ENCODE measurements around the gene PCNX4. TPM values are rescaled to one million over a fixed set of nuclear protein-coding genes. Genes with fewer than 3 reads are reported as not detected.

Gene PCNX4
- total RNA-seq, 1 experiment from 2014 or later: 60.0 TPM

DNA sequence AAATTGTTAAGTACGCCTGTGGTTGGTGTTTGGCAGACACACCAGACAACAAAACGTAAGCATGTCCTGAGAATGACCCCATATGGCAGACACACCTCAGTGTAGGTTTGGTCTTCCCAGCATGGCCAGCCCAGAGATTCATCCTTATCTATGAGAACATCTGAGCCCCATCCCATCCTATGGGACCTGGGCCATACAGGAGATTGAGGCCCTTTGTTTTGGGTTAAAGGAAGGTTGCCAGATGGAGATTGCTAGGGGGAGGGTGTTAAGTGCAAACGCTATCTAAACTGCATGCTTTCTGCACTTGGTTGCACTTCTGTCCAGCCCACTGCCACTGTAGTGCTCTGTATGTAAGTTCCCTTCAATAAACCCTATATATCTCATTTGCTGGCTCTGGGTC lies 4.1 kb upstream of the PCNX4 start:
- Histone ChIP-seq H3K9me3 (ENCODE audit: control insufficient read depth, insufficient read depth, low read depth, low read length) (no peaks in the 10 kb centered on the region), H3K27ac (ENCODE audit: low read length) (no peak overlapping the region), H3K4me1 (ENCODE audit: control insufficient read depth, insufficient read depth, low read length) (0 out of 2 replicates have a peak, but pooled peaks cover 4% of the 10 kb centered on the region), H3K4me3 (ENCODE audit: low read depth in 2 of 2, low read length in 2 of 2) (no peak overlapping the region), H3K27me3 (ENCODE audit: control insufficient read depth, insufficient read depth, low read length) (no peaks in the 10 kb centered on the region), H3K36me3 (ENCODE audit: control insufficient read depth, insufficient read depth, low read length) (no peaks in the 10 kb centered on the region; the same call in 1 of the 2 replicates)
- ATAC-seq (no peak), DNase-seq (ENCODE audit: low read depth, low spot score) (no peak)
- ChIA-PET CTCF (no interaction called here), POLR2A (no interaction called here)
- no TSS peak for BruUV-seq (replicated peaks)
- intact Hi-C loops (cut with micrococcal nuclease; ENCODE audit: unreplicated experiment): no loop called here
- in situ Hi-C loops (cut with HindIII; ENCODE audit: low pct_unique_long_range_greater_than_20kb, low sequenced_read_pairs): no loop called here
- TF ChIP-seq TCF7L2 (IDR thresholded peaks at IDR 0.05; ENCODE audit: low read depth, low read length): no peak

DNA sequence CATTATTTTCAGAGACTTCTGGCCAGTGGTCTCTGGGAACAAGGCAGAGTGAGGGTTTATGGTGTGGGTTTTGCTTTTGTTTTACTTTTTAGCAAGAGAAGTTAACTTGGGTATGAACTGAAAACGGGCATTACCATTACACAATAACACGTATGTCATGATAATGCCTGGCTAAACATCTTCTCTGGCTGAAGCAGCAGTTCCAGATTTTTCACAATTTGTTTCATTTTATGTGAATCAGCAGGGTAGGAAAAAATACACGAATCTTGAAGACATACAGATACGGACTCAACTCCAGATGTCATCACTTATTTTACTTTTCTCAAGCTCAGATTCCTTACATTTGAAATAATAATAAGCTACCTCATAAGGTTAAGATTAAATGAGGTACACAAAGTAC lies 2.5 kb upstream of the PCNX4 start:
- BruUV-seq (replicated peaks): no TSS peak
- no peak for TF ChIP-seq POLR2AphosphoS5 (IDR thresholded peaks at IDR 0.05; ENCODE audit: low read depth, low read length)
- TF ChIP-seq SIN3A (IDR thresholded peaks at IDR 0.05; ENCODE audit: borderline replicate concordance, insufficient read depth, low read depth, low read length): no peak
- TF ChIP-seq TCF7L2 (IDR thresholded peaks at IDR 0.05; ENCODE audit: low read depth, low read length): no peak
- TF ChIP-seq, protein P1, sequence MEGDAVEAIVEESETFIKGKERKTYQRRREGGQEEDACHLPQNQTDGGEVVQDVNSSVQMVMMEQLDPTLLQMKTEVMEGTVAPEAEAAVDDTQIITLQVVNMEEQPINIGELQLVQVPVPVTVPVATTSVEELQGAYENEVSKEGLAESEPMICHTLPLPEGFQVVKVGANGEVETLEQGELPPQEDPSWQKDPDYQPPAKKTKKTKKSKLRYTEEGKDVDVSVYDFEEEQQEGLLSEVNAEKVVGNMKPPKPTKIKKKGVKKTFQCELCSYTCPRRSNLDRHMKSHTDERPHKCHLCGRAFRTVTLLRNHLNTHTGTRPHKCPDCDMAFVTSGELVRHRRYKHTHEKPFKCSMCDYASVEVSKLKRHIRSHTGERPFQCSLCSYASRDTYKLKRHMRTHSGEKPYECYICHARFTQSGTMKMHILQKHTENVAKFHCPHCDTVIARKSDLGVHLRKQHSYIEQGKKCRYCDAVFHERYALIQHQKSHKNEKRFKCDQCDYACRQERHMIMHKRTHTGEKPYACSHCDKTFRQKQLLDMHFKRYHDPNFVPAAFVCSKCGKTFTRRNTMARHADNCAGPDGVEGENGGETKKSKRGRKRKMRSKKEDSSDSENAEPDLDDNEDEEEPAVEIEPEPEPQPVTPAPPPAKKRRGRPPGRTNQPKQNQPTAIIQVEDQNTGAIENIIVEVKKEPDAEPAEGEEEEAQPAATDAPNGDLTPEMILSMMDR (IDR thresholded peaks at IDR 0.05): no peak
- TF ChIP-seq, protein P2, sequence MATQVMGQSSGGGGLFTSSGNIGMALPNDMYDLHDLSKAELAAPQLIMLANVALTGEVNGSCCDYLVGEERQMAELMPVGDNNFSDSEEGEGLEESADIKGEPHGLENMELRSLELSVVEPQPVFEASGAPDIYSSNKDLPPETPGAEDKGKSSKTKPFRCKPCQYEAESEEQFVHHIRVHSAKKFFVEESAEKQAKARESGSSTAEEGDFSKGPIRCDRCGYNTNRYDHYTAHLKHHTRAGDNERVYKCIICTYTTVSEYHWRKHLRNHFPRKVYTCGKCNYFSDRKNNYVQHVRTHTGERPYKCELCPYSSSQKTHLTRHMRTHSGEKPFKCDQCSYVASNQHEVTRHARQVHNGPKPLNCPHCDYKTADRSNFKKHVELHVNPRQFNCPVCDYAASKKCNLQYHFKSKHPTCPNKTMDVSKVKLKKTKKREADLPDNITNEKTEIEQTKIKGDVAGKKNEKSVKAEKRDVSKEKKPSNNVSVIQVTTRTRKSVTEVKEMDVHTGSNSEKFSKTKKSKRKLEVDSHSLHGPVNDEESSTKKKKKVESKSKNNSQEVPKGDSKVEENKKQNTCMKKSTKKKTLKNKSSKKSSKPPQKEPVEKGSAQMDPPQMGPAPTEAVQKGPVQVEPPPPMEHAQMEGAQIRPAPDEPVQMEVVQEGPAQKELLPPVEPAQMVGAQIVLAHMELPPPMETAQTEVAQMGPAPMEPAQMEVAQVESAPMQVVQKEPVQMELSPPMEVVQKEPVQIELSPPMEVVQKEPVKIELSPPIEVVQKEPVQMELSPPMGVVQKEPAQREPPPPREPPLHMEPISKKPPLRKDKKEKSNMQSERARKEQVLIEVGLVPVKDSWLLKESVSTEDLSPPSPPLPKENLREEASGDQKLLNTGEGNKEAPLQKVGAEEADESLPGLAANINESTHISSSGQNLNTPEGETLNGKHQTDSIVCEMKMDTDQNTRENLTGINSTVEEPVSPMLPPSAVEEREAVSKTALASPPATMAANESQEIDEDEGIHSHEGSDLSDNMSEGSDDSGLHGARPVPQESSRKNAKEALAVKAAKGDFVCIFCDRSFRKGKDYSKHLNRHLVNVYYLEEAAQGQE (IDR thresholded peaks at IDR 0.05; ENCODE audit: insufficient read depth in 1 of 2, low read depth in 2 of 2, low read length in 1 of 2): no peak
- Histone ChIP-seq H3K27ac (ENCODE audit: low read length) (no peak overlapping the region), H3K4me3 (ENCODE audit: low read depth in 2 of 2, low read length in 2 of 2) (no peak overlapping the region), H3K27me3 (ENCODE audit: control insufficient read depth, insufficient read depth, low read length) (no peaks in the 10 kb centered on the region), H3K4me1 (ENCODE audit: control insufficient read depth, insufficient read depth, low read length) (0 out of 2 replicates have a peak, but pooled peaks cover 6% of the 10 kb centered on the region), H3K36me3 (ENCODE audit: control insufficient read depth, insufficient read depth, low read length) (no peaks in the 10 kb centered on the region; the same call in 1 of the 2 replicates), H3K9me3 (ENCODE audit: control insufficient read depth, insufficient read depth, low read depth, low read length) (no peaks in the 10 kb centered on the region)
- in situ Hi-C loops (cut with HindIII; ENCODE audit: low pct_unique_long_range_greater_than_20kb, low sequenced_read_pairs) (no loop called here), intact Hi-C loops (cut with micrococcal nuclease; ENCODE audit: unreplicated experiment) (no loop called here)
- DNase-seq (ENCODE audit: low read depth, low spot score) (no peak), ATAC-seq (no peak)
- CTCF ChIA-PET: no interaction called here
- POLR2A ChIA-PET: no interaction called here

DNA sequence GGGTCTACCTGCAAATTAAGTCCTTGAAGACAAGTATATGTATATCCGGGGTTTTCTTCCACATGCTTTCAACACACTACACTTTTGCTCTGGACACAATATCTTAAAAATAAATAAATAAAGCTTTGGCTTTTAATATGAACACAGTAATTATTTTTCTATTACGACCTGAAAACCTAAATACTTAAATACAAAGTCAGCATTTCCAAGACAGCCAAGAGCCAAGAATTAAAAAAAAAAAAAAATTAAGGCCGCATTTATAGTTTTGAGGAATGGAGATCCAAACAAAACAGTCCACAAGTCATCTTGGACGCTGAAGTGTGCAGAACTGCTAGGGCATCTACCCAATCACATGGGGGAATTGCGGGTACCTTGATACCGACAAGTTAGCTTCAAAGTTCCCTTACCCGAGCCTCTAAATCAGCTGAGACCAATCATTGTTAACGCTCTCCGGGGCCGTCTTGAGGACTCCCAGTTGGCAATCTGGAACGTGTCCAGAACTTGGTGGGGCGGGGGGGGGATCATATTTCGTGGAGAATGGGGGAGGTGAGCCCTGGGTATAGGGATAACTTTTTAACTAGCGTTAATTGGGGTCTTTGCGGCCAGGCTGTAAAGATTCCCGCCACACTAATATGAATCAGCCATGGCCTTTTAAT lies 731 bp upstream of the PCNX4 start:
- Histone ChIP-seq H3K36me3 (ENCODE audit: control insufficient read depth, insufficient read depth, low read length) (no peaks in the 10 kb centered on the region; the same call in 1 of the 2 replicates), H3K27ac (ENCODE audit: low read length) (peak overlapping the region; percentile 90), H3K4me3 (ENCODE audit: low read depth in 2 of 2, low read length in 2 of 2) (peak overlapping the region; percentile 68 to 92), H3K27me3 (ENCODE audit: control insufficient read depth, insufficient read depth, low read length) (no peaks in the 10 kb centered on the region), H3K9me3 (ENCODE audit: control insufficient read depth, insufficient read depth, low read depth, low read length) (no peaks in the 10 kb centered on the region), H3K4me1 (ENCODE audit: control insufficient read depth, insufficient read depth, low read length) (peaks cover 18% of the 10 kb centered on the region)
- intact Hi-C loops (cut with micrococcal nuclease; ENCODE audit: unreplicated experiment): loop anchor here (10.0 kb wide), 1 partner anchor 74 kb away; the partner anchor contains the start of gene DHRS7
- ATAC-seq (peak; percentile 27; the same call in 1 of the 2 replicates), DNase-seq (ENCODE audit: low read depth, low spot score) (no peak)
- in situ Hi-C loops (cut with HindIII; ENCODE audit: low pct_unique_long_range_greater_than_20kb, low sequenced_read_pairs): no loop called here
- CTCF ChIA-PET: no interaction called here
- BruUV-seq (replicated peaks): TSS peak; percentile 93
- TF ChIP-seq, protein P2 (IDR thresholded peaks at IDR 0.05; ENCODE audit: insufficient read depth in 1 of 2, low read depth in 2 of 2, low read length in 1 of 2): no peak
- no peak for TF ChIP-seq POLR2AphosphoS5 (IDR thresholded peaks at IDR 0.05; ENCODE audit: low read depth, low read length)
- no peak for TF ChIP-seq SIN3A (IDR thresholded peaks at IDR 0.05; ENCODE audit: borderline replicate concordance, insufficient read depth, low read depth, low read length)
- TF ChIP-seq, protein P1 (IDR thresholded peaks at IDR 0.05): no peak
- no peak for TF ChIP-seq TCF7L2 (IDR thresholded peaks at IDR 0.05; ENCODE audit: low read depth, low read length)
- POLR2A ChIA-PET: no interaction called here

All from Panc1 (cell line).